GM23338 (cell line): Measurements from ENCODE around the gene MAGI1. TPM values are rescaled to one million over a fixed set of nuclear protein-coding genes. Genes with fewer than 3 reads are reported as not detected.

ENCODE experiments used
- ATAC-seq: fragments of 200-7000 bp; cut with Tn5 transposase; 3 replicates; pipeline ENCODE4 v1.9.1; 2020
- DNase-seq: peaks from one replicate; pipeline ENCODE4 v3.0.0-alpha.2; 2015; ENCODE audit warnings: low spot score
- H2AFZ ChIP-seq: fragments of 200-600 bp; sonication (generic); 2 replicates; pipeline ENCODE4 v1.8.0; 2016; ENCODE audit warnings: antibody characterized with exemption, mild to moderate bottlenecking, moderate library complexity
- H3F3A ChIP-seq: fragments of 200-600 bp; sonication (generic); replicated peaks from 2 replicates; pipeline ENCODE4 v1.8.0; 2017; ENCODE audit warnings: antibody characterized with exemption, mixed run types, low read depth
- H3K27ac ChIP-seq: fragments of 200-600 bp; sonication (generic); 2 replicates; pipeline ENCODE4 v1.6.1; 2016; ENCODE audit warnings: low read depth
- H3K27me3 ChIP-seq: fragments of 200-600 bp; sonication (generic); 2 replicates; pipeline ENCODE4 v1.8.0; 2016; ENCODE audit warnings: mild to moderate bottlenecking, mixed run types, moderate library complexity; ENCODE audit not compliant: insufficient read depth
- H3K36me3 ChIP-seq: fragments of 200-600 bp; sonication (generic); 2 replicates; pipeline ENCODE4 v1.8.0; 2016; ENCODE audit warnings: mild to moderate bottlenecking; ENCODE audit not compliant: insufficient read depth
- H3K4me1 ChIP-seq: fragments of 200-600 bp; sonication (generic); 2 replicates; pipeline ENCODE4 v1.8.0; 2016; ENCODE audit warnings: mild to moderate bottlenecking, moderate library complexity; ENCODE audit not compliant: insufficient read depth
- H3K4me2 ChIP-seq: fragments of 200-600 bp; sonication (generic); 2 replicates; pipeline ENCODE4 v1.7.1; 2017; ENCODE audit warnings: mixed run types
- H3K4me3 ChIP-seq: fragments of 200-600 bp; sonication (generic); 2 replicates; pipeline ENCODE4 v1.6.1; 2016; ENCODE audit warnings: mixed run types
- H3K79me2 ChIP-seq: fragments of 200-600 bp; sonication (generic); replicated peaks from 2 replicates; pipeline ENCODE4 v1.8.0; 2017; ENCODE audit warnings: mild to moderate bottlenecking; ENCODE audit not compliant: insufficient read depth
- H3K9me2 ChIP-seq: fragments of 200-600 bp; sonication (generic); 2 replicates; pipeline ENCODE4 v1.8.0; 2017; ENCODE audit not compliant: insufficient read depth
- H4K20me1 ChIP-seq: fragments of 200-600 bp; sonication (generic); replicated peaks from 2 replicates; pipeline ENCODE4 v1.8.0; 2017; ENCODE audit warnings: mild to moderate bottlenecking; ENCODE audit not compliant: insufficient read depth
- H3K27ac Mint-ChIP-seq: 2 replicates; pipeline ENCODE4 v1.8.0; 2020; ENCODE audit warnings: inconsistent platforms, mild to moderate bottlenecking, moderate library complexity, mixed read lengths
- H3K27me3 Mint-ChIP-seq: 3 replicates; pipeline ENCODE4 v1.8.0; 2022; ENCODE audit warnings: low read depth, mild to moderate bottlenecking, moderate library complexity, mixed read lengths, inconsistent platforms; ENCODE audit not compliant: insufficient read depth, poor library complexity
- H3K36me3 Mint-ChIP-seq: 3 replicates; pipeline ENCODE4 v1.8.0; 2021; ENCODE audit warnings: low read depth, mild to moderate bottlenecking, inconsistent platforms, moderate library complexity, mixed read lengths
- H3K4me1 Mint-ChIP-seq: 3 replicates; pipeline ENCODE4 v1.8.0; 2020; ENCODE audit warnings: mild to moderate bottlenecking, inconsistent platforms, mixed read lengths
- H3K4me3 Mint-ChIP-seq: 3 replicates; pipeline ENCODE4 v1.8.0; 2021; ENCODE audit warnings: moderate library complexity, mild to moderate bottlenecking, inconsistent platforms, mixed read lengths
- H3K9me3 Mint-ChIP-seq: 3 replicates; pipeline ENCODE4 v1.8.0; 2020; ENCODE audit warnings: moderate library complexity, mild to moderate bottlenecking, inconsistent platforms, mixed read lengths
- CREB1 ChIP-seq: fragments of 250-450 bp; sonication (Bioruptor Pico); IDR thresholded peaks from 2 replicates; pipeline ENCODE4 v1.5.0; 2020; ENCODE audit warnings: low read depth, mild to moderate bottlenecking, moderate library complexity
- CTCF ChIP-seq, 2 experiments: fragments of 200-600 bp in 1 of 2; sonication (generic) in 1 of 2; conservative IDR thresholded peaks; 2 replicates each; pipeline versions ENCODE4 v1.5.1 to v1.6.1; 2016 to 2017; ENCODE audit warnings: antibody characterized with exemption in 2 of 2, low read depth in 2 of 2, mild to moderate bottlenecking in 2 of 2, moderate library complexity in 1 of 2
- EZH2phosphoT487 ChIP-seq: fragments of 200-600 bp; sonication (generic); IDR thresholded peaks from one replicate; pipeline ENCODE4 v1.8.1; 2018; ENCODE audit warnings: antibody characterized with exemption; ENCODE audit not compliant: unreplicated experiment
- NANOG ChIP-seq: IDR thresholded peaks from 2 replicates; pipeline ENCODE4 v1.6.1; 2016; ENCODE audit warnings: antibody characterized with exemption, borderline replicate concordance
- POLR2AphosphoS5 ChIP-seq: IDR thresholded peaks from 2 replicates; pipeline ENCODE4 v1.6.1; 2016; ENCODE audit warnings: antibody characterized with exemption, low read depth
- STAT1 ChIP-seq: IDR thresholded peaks from one replicate; pipeline ENCODE4 v1.6.1; 2016; ENCODE audit warnings: antibody characterized with exemption; ENCODE audit not compliant: unreplicated experiment
- ZNF331 ChIP-seq: fragments of 250-450 bp; sonication (Bioruptor Pico); IDR thresholded peaks from 2 replicates; pipeline ENCODE4 v1.5.0; 2020; ENCODE audit warnings: low read depth, mild to moderate bottlenecking, moderate library complexity
- polyA plus RNA-seq: library from polyadenylated mRNA; unstranded; fragments of >200 nt; fragmentation: Nextera tagmentation; extraction: Ambion mirVana; gene quantifications from 2 replicates; pipeline ENCODE4 v1.2.1, GENCODE V29; 2016
- total RNA-seq: library from RNA; depleted of rRNA; stranded (reverse); fragments of >200 nt; shearing (Covaris generic); gene quantifications from 2 replicates; pipeline ENCODE4 v1.2.3, GENCODE V29; 2014
- TF ChIP-seq, protein P1 (sequence below): IDR thresholded peaks from one replicate; pipeline ENCODE4 v1.6.1; 2018; ENCODE audit warnings: antibody characterized with exemption; ENCODE audit not compliant: unreplicated experiment

Gene MAGI1
- total and polyA plus RNA-seq, 2 experiments from 2014 or later, result 27.4 to 71.2 TPM

DNA sequence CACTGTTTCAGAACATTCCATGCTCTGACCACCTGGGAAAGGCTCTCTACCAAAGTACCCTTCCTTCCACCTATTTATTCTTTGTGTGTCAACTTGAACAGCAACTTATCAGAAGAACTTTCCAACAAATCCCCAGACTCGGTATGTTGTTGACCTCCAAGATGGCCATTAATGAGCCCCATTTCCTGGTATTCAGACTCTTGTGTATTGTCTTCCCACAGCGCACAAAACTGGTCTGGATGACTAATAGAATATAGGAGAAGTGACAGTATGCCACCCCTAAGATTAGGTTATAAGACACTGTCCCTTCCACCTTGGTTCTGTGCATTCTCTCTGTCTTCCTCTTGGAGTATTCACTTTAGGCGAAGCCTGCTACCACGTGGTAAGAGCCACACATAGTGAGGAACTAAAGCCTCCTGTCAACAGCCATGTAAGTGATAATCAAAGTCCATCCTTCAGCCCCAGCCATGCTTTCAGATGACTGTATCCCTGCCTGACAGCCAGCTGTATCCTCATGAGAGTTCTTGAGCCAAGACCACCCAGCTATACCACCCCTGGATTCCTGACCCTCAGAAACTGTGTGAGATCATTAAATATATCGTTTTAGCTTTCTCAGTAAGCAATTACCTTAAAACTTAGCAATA is 481.7 kb downstream of the MAGI1 start (continued):
- TF ChIP-seq CTCF (conservative IDR thresholded peaks at IDR 0.05; ENCODE audit: low read depth in 2 of 2), result no peak
- no peak for TF ChIP-seq EZH2phosphoT487
- TF ChIP-seq POLR2AphosphoS5, result no peak
- TF ChIP-seq, protein P1, sequence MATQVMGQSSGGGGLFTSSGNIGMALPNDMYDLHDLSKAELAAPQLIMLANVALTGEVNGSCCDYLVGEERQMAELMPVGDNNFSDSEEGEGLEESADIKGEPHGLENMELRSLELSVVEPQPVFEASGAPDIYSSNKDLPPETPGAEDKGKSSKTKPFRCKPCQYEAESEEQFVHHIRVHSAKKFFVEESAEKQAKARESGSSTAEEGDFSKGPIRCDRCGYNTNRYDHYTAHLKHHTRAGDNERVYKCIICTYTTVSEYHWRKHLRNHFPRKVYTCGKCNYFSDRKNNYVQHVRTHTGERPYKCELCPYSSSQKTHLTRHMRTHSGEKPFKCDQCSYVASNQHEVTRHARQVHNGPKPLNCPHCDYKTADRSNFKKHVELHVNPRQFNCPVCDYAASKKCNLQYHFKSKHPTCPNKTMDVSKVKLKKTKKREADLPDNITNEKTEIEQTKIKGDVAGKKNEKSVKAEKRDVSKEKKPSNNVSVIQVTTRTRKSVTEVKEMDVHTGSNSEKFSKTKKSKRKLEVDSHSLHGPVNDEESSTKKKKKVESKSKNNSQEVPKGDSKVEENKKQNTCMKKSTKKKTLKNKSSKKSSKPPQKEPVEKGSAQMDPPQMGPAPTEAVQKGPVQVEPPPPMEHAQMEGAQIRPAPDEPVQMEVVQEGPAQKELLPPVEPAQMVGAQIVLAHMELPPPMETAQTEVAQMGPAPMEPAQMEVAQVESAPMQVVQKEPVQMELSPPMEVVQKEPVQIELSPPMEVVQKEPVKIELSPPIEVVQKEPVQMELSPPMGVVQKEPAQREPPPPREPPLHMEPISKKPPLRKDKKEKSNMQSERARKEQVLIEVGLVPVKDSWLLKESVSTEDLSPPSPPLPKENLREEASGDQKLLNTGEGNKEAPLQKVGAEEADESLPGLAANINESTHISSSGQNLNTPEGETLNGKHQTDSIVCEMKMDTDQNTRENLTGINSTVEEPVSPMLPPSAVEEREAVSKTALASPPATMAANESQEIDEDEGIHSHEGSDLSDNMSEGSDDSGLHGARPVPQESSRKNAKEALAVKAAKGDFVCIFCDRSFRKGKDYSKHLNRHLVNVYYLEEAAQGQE, result no peak
- no peak for TF ChIP-seq NANOG

DNA sequence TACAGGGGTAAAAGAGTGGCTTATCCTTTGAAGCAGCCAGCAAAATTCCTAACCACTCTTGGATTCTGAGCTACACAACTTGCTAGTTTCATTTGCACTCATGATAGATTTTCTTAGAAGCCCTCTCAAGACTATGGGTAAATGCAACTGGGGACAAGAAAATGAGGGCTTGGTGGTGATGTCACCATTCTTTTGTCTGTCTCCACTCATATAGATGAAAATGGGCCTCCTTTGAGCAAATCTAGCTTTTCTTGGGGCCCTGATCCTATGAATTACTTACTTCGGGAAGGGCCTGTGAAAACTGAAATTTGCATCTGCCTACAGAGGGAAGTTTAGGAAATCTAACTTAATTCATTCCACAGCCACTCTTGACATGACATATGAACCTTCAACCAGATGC is 486.3 kb downstream of the MAGI1 start:
- Mint-ChIP-seq H3K9me3 (no peaks in the 10 kb centered on the region), H3K27ac (no peak overlapping the region), H3K36me3 (no peaks in the 10 kb centered on the region), H3K4me1 (peaks cover 59% of the 10 kb centered on the region), H3K4me3 (no peak overlapping the region), H3K27me3 (peaks cover 16% of the 10 kb centered on the region)
- no peak overlapping the region for H3K4me2 ChIP-seq
- H3K36me3 ChIP-seq, result no peaks in the 10 kb centered on the region
- H4K20me1 ChIP-seq, result peaks cover 41% of the 10 kb centered on the region
- H3K27me3 ChIP-seq, result peaks cover 9% of the 10 kb centered on the region
- no peak for ATAC-seq
- no peak overlapping the region for H3K4me3 ChIP-seq
- H3K27ac ChIP-seq, result no peak overlapping the region
- no peak for DNase-seq
- TF ChIP-seq ZNF331 (CRISPR knock-in tag) (no peak), STAT1 (no peak), POLR2AphosphoS5 (no peak), CREB1 (CRISPR knock-in tag) (no peak), EZH2phosphoT487 (no peak)
- no peak overlapping the region for H2AFZ ChIP-seq
- peaks cover 10% of the 10 kb centered on the region; the same call in 1 of the 2 replicates for H3F3A ChIP-seq
- peaks cover 66% of the 10 kb centered on the region for H3K79me2 ChIP-seq
- no peaks in the 10 kb centered on the region for H3K9me2 ChIP-seq
- peaks cover 51% of the 10 kb centered on the region for H3K4me1 ChIP-seq
